H1 (cell line): ENCODE data around the gene SMC2.

Experiments used
- ATF3 ChIP-seq: IDR thresholded peaks from 2 replicates; pipeline ENCODE4 v1.6.1; 2011; ENCODE audit warnings: low read depth, mild to moderate bottlenecking, low read length; ENCODE audit not compliant: insufficient read depth
- BCL11A ChIP-seq, 2 experiments: IDR thresholded peaks; one replicate each; pipeline ENCODE4 v1.6.1; 2011; ENCODE audit warnings: low read depth in 2 of 2, low read length in 2 of 2, mild to moderate bottlenecking in 2 of 2
- BRCA1 ChIP-seq: IDR thresholded peaks from 2 replicates; pipeline ENCODE4 v1.6.1; 2012; ENCODE audit warnings: low read depth, low read length, improper control_type of control experiment
- CHD2 ChIP-seq: IDR thresholded peaks from 2 replicates; pipeline ENCODE4 v1.6.1; 2012; ENCODE audit warnings: low read length, improper control_type of control experiment
- CTCF ChIP-seq, 3 experiments: IDR thresholded peaks; 1 replicate in 2 of 3; 2 replicates in 1 of 3; pipeline versions ENCODE4 v1.5.1 to v1.6.1; 2011; ENCODE audit warnings: low read length in 3 of 3, mild to moderate bottlenecking in 3 of 3, inconsistent platforms in 2 of 3, low read depth in 1 of 3, moderate library complexity in 1 of 3; ENCODE audit not compliant: insufficient read depth in 1 of 3; ENCODE audit errors: control extremely low read depth in 1 of 3
- MAFK ChIP-seq: IDR thresholded peaks from 2 replicates; pipeline ENCODE4 v1.6.1; 2012; ENCODE audit warnings: low read depth, mild to moderate bottlenecking, improper control_type of control experiment, low read length
- POLR2A ChIP-seq, 2 experiments: IDR thresholded peaks; 1 replicate in 1 of 2; 2 replicates in 1 of 2; pipeline ENCODE4 v1.6.1; 2011; ENCODE audit warnings: low read depth in 2 of 2, low read length in 2 of 2, mild to moderate bottlenecking in 2 of 2; ENCODE audit errors: control extremely low read depth in 1 of 2
- RNF2 ChIP-seq: fragments of 200-900, 300-1000 bp; sonication (generic); IDR thresholded peaks from 2 replicates; pipeline ENCODE4 v1.7.1; 2016; ENCODE audit warnings: borderline replicate concordance, low read depth, mild to moderate bottlenecking, antibody characterized with exemption, low read length; ENCODE audit not compliant: poor library complexity, severe bottlenecking; ENCODE audit errors: missing control alignments
- USF2 ChIP-seq: IDR thresholded peaks from 2 replicates; pipeline ENCODE4 v1.6.1; 2011; ENCODE audit warnings: low read length, improper control_type of control experiment
- YY1 ChIP-seq: IDR thresholded peaks from 2 replicates; pipeline ENCODE4 v1.6.1; 2011; ENCODE audit warnings: low read depth, mild to moderate bottlenecking, low read length

GRCh38 chr9:104093647-104094533 is at the start of gene SMC2:
- TF ChIP-seq BRCA1 (no peak), CTCF (IDR thresholded peaks at IDR 0.05; ENCODE audit: control extremely low read depth in 1 of 3, insufficient read depth in 1 of 3, low read depth in 1 of 3, low read length in 3 of 3) (no peak), CHD2 (no peak), RNF2 (no peak), MAFK (no peak), BCL11A (IDR thresholded peaks at IDR 0.05; ENCODE audit: low read depth in 2 of 2, low read length in 2 of 2) (no peak), USF2 (no peak), ATF3 (no peak), POLR2A (IDR thresholded peaks at IDR 0.05; ENCODE audit: control extremely low read depth in 1 of 2, low read depth in 2 of 2, low read length in 2 of 2) (peak; percentile 71 to 92), YY1 (0 out of 2 replicates have a peak, but pooled peaks have one; percentile 46)
